Esophagus muscularis mucosa (tissue), 4 donors: ENCODE results near the gene PHC2. TPM values are rescaled to one million over a fixed set of nuclear protein-coding genes. Genes with fewer than 3 reads are reported as not detected.

ENCODE experiments used
- DNase-seq: peaks from one replicate; pipeline ENCODE4 v3.0.0-alpha.2; 2017; ENCODE audit errors: extremely low spot score
- H3K27ac ChIP-seq, 4 donors: fragments of 200-600 bp; sonication (generic); replicated peaks in 1 of 4; 1 replicate in 3 of 4; 2 replicates in 1 of 4; pipeline ENCODE4 v1.5.1; 2016 to 2019; ENCODE audit warnings: mild to moderate bottlenecking in 1 of 4
- H3K27me3 ChIP-seq, 4 donors: fragments of 200-600 bp; sonication (generic); one replicate each; pipeline versions ENCODE4 v1.5.1 to v1.6.0; 2016 to 2019
- H3K36me3 ChIP-seq, 4 donors: fragments of 200-600 bp; sonication (generic); one replicate each; pipeline ENCODE4 v1.5.1; 2016 to 2019
- H3K4me1 ChIP-seq, 4 donors: fragments of 200-600 bp; sonication (generic); one replicate each; pipeline ENCODE4 v1.5.1; 2016 to 2019
- H3K4me3 ChIP-seq, 4 donors: fragments of 200-600 bp; sonication (generic); 1 replicate in 2 of 4; 2 replicates in 2 of 4; pipeline ENCODE4 v1.5.1; 2016 to 2019; ENCODE audit warnings: mild to moderate bottlenecking in 4 of 4, moderate library complexity in 1 of 4
- H3K9me3 ChIP-seq, 4 donors: fragments of 200-600 bp; sonication (generic); 1 replicate in 3 of 4; 2 replicates in 1 of 4; pipeline ENCODE4 v1.5.1; 2016 to 2019
- CTCF ChIP-seq, 3 experiments: fragments of 200-600 bp in 2 of 3; fragments of 450-650 bp in 1 of 3; sonication (generic) in 2 of 3; IDR thresholded peaks; one replicate each; pipeline ENCODE4 v1.5.1; 2017 to 2019; ENCODE audit warnings: antibody characterized with exemption in 3 of 3, mild to moderate bottlenecking in 2 of 3, moderate library complexity in 1 of 3
- EP300 ChIP-seq: sonication (generic); formaldehyde crosslinking; IDR thresholded peaks from one replicate; pipeline ENCODE4 v1.6.1; 2017; ENCODE audit warnings: antibody characterized with exemption
- POLR2A ChIP-seq: fragments of 450-650 bp; IDR thresholded peaks from one replicate; pipeline ENCODE4 v1.6.1; 2017; ENCODE audit warnings: antibody characterized with exemption, moderate library complexity, mild to moderate bottlenecking, low read depth
- POLR2AphosphoS5 ChIP-seq, 2 donors: sonication (generic); formaldehyde crosslinking; IDR thresholded peaks; one replicate each; pipeline ENCODE4 v1.6.1; 2017; ENCODE audit warnings: antibody characterized with exemption in 2 of 2
- WGBS: methylation state at CpG from one replicate; pipeline ENCODE4 v1.1.5; 2018; 5-methylcytosine and 5-hydroxymethylcytosine counted together
- intact Hi-C: fragments of 100-400 bp; cut with DNase I; formaldehyde crosslinking; loops from one replicate; pipeline ENCODE4 v1.15.1; 2023
- total RNA-seq, 4 donors: library from RNA; depleted of rRNA; stranded (reverse); fragments of >200 nt; gene quantifications; one replicate each; pipeline versions ENCODE4 v1.1.0 to v1.2.1, GENCODE V29; 2016

Gene PHC2
- total RNA-seq, 4 donors from 2014 or later: 104 to 274 (median 201) TPM

DNA sequence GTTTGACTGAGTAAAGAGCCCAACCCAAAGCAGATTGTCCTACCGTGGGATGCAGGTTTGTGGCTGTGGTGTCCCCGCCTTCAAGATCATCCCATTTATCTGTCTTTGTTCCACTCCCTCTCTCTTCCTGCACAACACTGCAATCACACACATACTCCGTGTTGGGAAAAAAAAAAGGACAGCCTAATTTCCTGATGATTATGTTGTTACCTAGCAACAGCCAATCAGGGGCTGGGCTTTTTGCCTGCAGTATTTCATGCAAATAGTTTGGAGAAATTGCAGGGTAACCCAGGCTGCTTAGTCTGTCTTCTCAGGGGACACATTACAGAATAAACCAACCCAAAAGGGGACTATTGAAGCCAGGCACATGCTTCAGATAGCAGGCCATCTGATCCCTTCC is 38.3 kb downstream of the PHC2 start:
- Histone ChIP-seq H3K4me1 (peaks cover 28 to 68% (median 58%) of the 10 kb centered on the region in 4 donors), H3K9me3 (no peaks in the 10 kb centered on the region), H3K36me3 (no peaks in the 10 kb centered on the region), H3K27ac (peak overlapping the region in 1 of 4 donors; percentile 44), H3K27me3 (no peaks in the 10 kb centered on the region), H3K4me3 (no peak overlapping the region)
- intact Hi-C loops: loop anchor here (5.0 kb wide), 1 partner anchor 35 kb away; no protein-coding TSS in a partner anchor
- TF ChIP-seq POLR2A (no peak), EP300 (no peak), CTCF (IDR thresholded peaks at IDR 0.05) (no peak), POLR2AphosphoS5 (IDR thresholded peaks at IDR 0.05) (no peak)
- WGBS: 41% methylated on average over 3 of the region's 3 CpGs
- peak; percentile 45 for DNase-seq

- peaks cover 31 to 72% (median 60%) of the 10 kb centered on the region in 4 donors for H3K4me1 ChIP-seq
- TF ChIP-seq CTCF (IDR thresholded peaks at IDR 0.05) (no peak), EP300 (no peak)
- no peaks in the 10 kb centered on the region for H3K27me3 ChIP-seq
- intact Hi-C loops: loop anchor here (5.0 kb wide), 1 partner anchor 35 kb away; no protein-coding TSS in a partner anchor
- no peak overlapping the region for H3K27ac ChIP-seq
- no peak overlapping the region for H3K4me3 ChIP-seq
- DNase-seq: peak; percentile 10
- 83% methylated on average over 8 of the region's 8 CpGs for WGBS
- H3K36me3 ChIP-seq: no peaks in the 10 kb centered on the region
- no peaks in the 10 kb centered on the region for H3K9me3 ChIP-seq
Observed at GRCh38 chr1:33392206-33392605, 38.7 kb downstream of the PHC2 start.

DNA sequence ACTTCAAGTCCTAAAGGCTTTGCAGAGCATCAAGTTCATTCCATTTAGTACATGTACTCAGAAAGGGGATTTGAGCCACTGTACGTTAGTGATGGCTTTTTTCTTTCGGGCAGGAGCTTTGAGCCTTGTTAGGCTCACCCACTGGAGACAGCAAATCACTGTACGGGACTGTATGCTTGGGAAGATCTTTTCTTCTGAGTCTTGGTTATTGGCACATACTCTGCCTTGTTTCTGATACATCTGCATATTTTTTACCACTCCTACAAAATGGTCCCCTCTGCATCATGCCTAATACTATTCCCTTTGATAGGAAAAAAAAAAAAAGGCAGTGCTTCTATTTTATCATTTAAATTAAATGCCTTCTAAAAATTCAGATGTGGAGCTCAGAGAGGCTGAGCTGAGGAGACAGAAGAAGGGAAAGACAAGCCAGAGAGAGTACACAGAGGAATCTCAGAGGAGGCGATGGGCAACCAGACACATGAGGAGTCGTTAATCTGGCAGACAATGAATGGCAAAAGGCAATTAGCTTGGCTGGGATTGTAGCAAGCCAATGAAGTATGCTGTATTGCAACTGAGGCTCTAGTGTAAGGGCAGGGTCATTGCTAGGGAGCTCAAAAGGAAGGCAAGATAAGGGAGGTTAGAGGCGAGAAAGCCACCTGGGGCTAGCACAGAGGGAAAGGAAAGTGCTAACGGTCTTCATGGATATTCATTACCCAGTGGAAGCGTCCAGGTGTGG is 39.4 kb downstream of the PHC2 start:
- DNase-seq: no peak
- intact Hi-C loops: loop anchor here (5.0 kb wide), 1 partner anchor 36 kb away; no protein-coding TSS in a partner anchor
- H3K4me3 ChIP-seq: no peak overlapping the region
- peak overlapping the region; percentile 2 to 69 (median 60) for H3K27ac ChIP-seq
- no peaks in the 10 kb centered on the region for H3K27me3 ChIP-seq
- no peak for TF ChIP-seq EP300
- TF ChIP-seq POLR2AphosphoS5 (IDR thresholded peaks at IDR 0.05): no peak
- TF ChIP-seq POLR2A: no peak
- TF ChIP-seq CTCF (IDR thresholded peaks at IDR 0.05): no peak
- no peaks in the 10 kb centered on the region for H3K9me3 ChIP-seq
- WGBS: 73% methylated on average over 8 of the region's 8 CpGs
- no peaks in the 10 kb centered on the region for H3K36me3 ChIP-seq
- H3K4me1 ChIP-seq: peaks cover 32 to 72% (median 60%) of the 10 kb centered on the region in 4 donors

DNA sequence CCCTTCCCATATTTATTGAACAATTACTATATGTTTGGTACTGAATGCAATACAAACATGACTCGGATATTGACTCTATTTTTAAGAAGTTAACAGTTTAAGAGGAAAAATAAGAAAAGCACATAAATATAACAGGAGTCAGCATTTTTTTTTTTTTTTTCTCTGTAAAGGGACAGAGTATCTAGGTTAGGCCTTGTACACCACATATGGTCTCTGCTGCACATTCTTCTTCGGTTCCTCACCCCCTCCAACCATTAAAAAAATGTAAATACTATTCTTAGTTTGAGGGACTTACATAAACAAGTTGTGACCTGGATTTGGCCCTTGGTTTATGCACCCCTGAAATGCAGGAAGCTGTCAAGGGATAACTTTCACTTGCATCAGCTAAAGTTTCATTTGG is 40.4 kb downstream of the PHC2 start:
- Histone ChIP-seq H3K27ac (peak overlapping the region; percentile 54 to 69 (median 60)), H3K36me3 (no peaks in the 10 kb centered on the region), H3K27me3 (no peaks in the 10 kb centered on the region), H3K9me3 (no peaks in the 10 kb centered on the region), H3K4me3 (no peak overlapping the region), H3K4me1 (peaks cover 32 to 72% (median 60%) of the 10 kb centered on the region in 4 donors)
- no peak for TF ChIP-seq POLR2AphosphoS5 (IDR thresholded peaks at IDR 0.05)
- TF ChIP-seq POLR2A: no peak
- no peak for TF ChIP-seq CTCF (IDR thresholded peaks at IDR 0.05)
- no peak for TF ChIP-seq EP300
- DNase-seq: peak; percentile 29
- WGBS: 51% methylated on average over 2 of the region's 2 CpGs
- intact Hi-C loops: loop anchor here (5.0 kb wide), 1 partner anchor 37 kb away; no protein-coding TSS in a partner anchor
